Nephron progenitor cell (in vitro differentiated cells): ENCODE data around the gene IFT20.
A peak's percentile ranks its signal among the peaks of the same experiment; 100 is the strongest.
"Not testable (repeated sequence)": the region's sequence is repeated elsewhere in the genome, so short reads cannot be mapped to it uniquely, and the experiment has no call there.

Experiments used
- DNase-seq: peaks from one replicate; pipeline ENCODE4 v3.0.0; 2021
- H3K27ac Mint-ChIP-seq: 2 replicates; pipeline ENCODE4 v1.8.0; 2021; ENCODE audit warnings: mild to moderate bottlenecking, moderate library complexity, mixed read lengths
- H3K27me3 Mint-ChIP-seq: 2 replicates; pipeline ENCODE4 v1.8.0; 2021; ENCODE audit warnings: mild to moderate bottlenecking, low read depth, mixed read lengths; ENCODE audit not compliant: poor library complexity
- H3K36me3 Mint-ChIP-seq: 2 replicates; pipeline ENCODE4 v1.8.0; 2021; ENCODE audit warnings: low read depth, mixed read lengths
- H3K4me1 Mint-ChIP-seq: 2 replicates; pipeline ENCODE4 v1.8.0; 2021; ENCODE audit warnings: mixed read lengths
- H3K4me3 Mint-ChIP-seq: 2 replicates; pipeline ENCODE4 v1.8.0; 2021; ENCODE audit warnings: mild to moderate bottlenecking, moderate library complexity, mixed read lengths
- H3K9me3 Mint-ChIP-seq: 2 replicates; pipeline ENCODE4 v1.8.0; 2021; ENCODE audit warnings: mild to moderate bottlenecking, moderate library complexity, mixed read lengths
- TF ChIP-seq, protein P1 (sequence below): fragments of 200-600 bp; sonication (generic); IDR thresholded peaks from 2 replicates; pipeline ENCODE4 v1.5.0; 2021; ENCODE audit warnings: antibody characterized with exemption

Gene IFT20

DNA sequence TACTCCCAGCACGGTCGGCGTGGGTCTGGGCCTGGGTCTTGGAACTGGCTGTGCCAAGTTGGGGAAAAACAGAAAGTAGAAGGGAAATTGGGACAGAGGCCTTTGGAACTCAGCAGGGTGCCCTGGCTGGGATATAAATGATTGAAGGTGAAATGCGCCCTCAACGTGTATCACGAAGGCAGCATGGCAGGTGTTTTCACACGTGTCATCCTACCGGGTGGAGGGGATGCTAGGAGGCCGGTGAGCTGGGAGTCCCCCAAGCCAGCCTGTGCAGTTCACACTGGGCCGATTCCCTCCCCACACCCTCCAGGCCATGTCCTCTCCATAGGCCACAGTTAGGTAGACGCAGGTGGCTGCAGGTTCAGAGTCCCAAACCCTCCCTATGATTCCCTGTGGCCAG, 6.2 kb upstream of the IFT20 start:
- TF ChIP-seq, protein P1, sequence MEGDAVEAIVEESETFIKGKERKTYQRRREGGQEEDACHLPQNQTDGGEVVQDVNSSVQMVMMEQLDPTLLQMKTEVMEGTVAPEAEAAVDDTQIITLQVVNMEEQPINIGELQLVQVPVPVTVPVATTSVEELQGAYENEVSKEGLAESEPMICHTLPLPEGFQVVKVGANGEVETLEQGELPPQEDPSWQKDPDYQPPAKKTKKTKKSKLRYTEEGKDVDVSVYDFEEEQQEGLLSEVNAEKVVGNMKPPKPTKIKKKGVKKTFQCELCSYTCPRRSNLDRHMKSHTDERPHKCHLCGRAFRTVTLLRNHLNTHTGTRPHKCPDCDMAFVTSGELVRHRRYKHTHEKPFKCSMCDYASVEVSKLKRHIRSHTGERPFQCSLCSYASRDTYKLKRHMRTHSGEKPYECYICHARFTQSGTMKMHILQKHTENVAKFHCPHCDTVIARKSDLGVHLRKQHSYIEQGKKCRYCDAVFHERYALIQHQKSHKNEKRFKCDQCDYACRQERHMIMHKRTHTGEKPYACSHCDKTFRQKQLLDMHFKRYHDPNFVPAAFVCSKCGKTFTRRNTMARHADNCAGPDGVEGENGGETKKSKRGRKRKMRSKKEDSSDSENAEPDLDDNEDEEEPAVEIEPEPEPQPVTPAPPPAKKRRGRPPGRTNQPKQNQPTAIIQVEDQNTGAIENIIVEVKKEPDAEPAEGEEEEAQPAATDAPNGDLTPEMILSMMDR, result no peak
- peaks cover 14% of the 10 kb centered on the region for H3K4me1 Mint-ChIP-seq
- no peaks in the 10 kb centered on the region for H3K27me3 Mint-ChIP-seq
- H3K27ac Mint-ChIP-seq, result no peak overlapping the region
- H3K36me3 Mint-ChIP-seq, result peaks cover 24% of the 10 kb centered on the region
- DNase-seq, result no peak
- no peaks in the 10 kb centered on the region for H3K9me3 Mint-ChIP-seq
- H3K4me3 Mint-ChIP-seq, result no peak overlapping the region

DNA sequence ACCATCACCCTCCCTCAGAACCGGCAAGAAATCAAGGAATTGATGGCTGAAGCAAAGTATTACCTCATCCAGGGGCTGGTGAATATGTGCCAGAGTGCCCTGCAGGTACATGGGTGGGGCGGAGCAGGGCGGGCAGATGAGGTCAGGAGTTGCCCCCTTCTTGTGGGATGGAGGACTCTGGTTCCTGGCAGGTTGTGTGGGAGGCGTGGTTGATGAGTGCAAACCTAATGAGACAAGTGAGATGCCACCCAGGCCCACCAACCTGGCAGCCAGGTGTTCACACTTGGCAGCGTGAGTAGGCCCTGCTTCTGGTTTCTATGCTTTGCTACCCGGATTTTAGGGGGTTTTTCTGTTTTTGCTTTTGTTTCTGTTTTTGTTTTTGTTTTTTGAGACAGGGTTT, 5.1 kb upstream of the IFT20 start:
- DNase-seq, result no peak
- H3K36me3 Mint-ChIP-seq, result peaks cover 16% of the 10 kb centered on the region
- H3K9me3 Mint-ChIP-seq, result no peaks in the 10 kb centered on the region
- H3K4me3 Mint-ChIP-seq, result no peak overlapping the region
- H3K4me1 Mint-ChIP-seq, result peaks cover 19% of the 10 kb centered on the region
- H3K27ac Mint-ChIP-seq, result no peak overlapping the region
- TF ChIP-seq, protein P1, result no peak
- H3K27me3 Mint-ChIP-seq, result no peaks in the 10 kb centered on the region

DNA sequence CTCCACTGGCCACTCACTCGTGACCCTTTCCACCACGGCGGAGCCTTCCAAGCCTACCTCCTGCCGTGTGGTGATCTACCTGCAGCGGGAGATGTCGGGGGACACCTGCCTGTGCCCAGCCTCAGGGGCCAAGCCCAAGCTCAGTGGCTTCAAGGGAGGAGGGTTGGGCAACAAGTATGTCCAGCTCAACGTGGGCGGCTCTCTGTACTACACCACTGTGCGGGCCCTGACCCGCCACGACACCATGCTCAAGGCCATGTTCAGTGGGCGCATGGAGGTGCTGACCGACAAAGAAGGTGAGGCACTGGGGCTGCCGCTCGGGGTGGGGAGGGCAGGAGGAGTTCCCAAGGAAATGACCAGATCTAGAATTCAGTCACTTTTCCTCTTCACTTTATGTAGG, 4.2 kb upstream of the IFT20 start:
- Mint-ChIP-seq H3K27me3 (no peaks in the 10 kb centered on the region), H3K4me3 (no peak overlapping the region), H3K36me3 (peaks cover 16% of the 10 kb centered on the region), H3K27ac (no peak overlapping the region), H3K9me3 (no peaks in the 10 kb centered on the region), H3K4me1 (peaks cover 26% of the 10 kb centered on the region)
- TF ChIP-seq, protein P1, result no peak
- DNase-seq, result no peak

DNA sequence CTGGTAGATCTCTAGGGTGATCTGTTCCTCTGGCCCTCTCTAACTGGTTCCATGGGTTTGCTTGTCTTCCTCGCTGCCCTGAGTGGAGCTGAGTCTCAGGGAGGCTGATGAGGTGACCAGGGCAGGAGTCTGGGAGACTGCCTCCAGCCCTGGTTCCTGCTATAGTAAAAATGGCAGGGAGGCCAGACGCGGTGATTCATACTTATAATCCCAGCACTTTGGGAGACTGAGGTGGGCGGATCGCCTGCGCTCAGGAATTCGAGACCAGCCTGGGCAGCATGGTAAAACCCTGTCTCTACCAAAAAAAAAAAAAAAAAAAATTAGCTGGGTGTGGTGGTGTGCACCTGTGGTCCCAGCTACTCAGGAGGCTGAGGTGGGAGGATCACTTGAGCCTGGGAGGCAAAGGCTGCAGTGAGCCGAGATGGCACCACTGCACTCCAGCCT, 3.5 kb upstream of the IFT20 start:
- Mint-ChIP-seq H3K4me1 (peaks cover 32% of the 10 kb centered on the region), H3K36me3 (peaks cover 13% of the 10 kb centered on the region)
- not testable (repeated sequence) for H3K9me3 Mint-ChIP-seq, H3K27me3 Mint-ChIP-seq, DNase-seq, H3K27ac Mint-ChIP-seq, H3K4me3 Mint-ChIP-seq

DNA sequence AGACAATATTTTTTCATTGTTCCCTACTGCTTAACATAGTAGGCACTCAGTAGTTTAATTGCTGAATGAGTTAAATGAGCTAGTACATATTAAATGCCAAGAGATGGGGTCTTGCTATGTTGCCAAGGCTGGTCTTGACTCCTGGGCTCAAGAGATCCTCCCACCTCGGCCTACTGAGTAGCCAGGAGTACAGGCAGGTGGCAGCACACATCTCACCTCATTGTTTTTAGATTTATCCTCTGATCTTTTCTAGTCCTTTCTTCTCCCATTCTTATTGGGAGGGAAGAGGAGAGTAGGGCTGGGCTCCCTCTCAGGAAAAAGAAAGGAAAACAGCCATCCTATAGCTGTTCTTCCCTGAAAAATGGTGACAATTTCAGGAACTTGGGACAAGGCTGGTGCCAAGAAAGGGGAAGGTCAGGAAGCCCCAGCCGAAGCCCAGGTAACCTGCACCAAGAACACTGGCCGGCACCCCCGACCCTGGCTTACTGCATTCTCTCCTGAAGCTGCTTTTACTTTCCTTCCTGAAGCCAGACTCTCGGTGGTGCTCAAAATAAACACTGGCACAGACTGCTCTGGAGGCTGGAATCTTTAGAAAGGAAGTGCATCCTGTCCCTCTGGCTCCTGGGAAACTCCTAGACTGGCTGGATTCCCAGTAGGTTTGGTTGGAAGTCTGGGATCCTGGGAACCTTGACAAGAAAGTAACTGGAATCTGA, 2.9 kb upstream of the IFT20 start:
- TF ChIP-seq, protein P1, result no peak
- peaks cover 11% of the 10 kb centered on the region for H3K36me3 Mint-ChIP-seq
- H3K27me3 Mint-ChIP-seq, result no peaks in the 10 kb centered on the region
- no peaks in the 10 kb centered on the region for H3K9me3 Mint-ChIP-seq
- peaks cover 35% of the 10 kb centered on the region for H3K4me1 Mint-ChIP-seq
- no peak for DNase-seq
- H3K4me3 Mint-ChIP-seq, result peak overlapping the region; percentile 100
- H3K27ac Mint-ChIP-seq, result no peak overlapping the region

DNA sequence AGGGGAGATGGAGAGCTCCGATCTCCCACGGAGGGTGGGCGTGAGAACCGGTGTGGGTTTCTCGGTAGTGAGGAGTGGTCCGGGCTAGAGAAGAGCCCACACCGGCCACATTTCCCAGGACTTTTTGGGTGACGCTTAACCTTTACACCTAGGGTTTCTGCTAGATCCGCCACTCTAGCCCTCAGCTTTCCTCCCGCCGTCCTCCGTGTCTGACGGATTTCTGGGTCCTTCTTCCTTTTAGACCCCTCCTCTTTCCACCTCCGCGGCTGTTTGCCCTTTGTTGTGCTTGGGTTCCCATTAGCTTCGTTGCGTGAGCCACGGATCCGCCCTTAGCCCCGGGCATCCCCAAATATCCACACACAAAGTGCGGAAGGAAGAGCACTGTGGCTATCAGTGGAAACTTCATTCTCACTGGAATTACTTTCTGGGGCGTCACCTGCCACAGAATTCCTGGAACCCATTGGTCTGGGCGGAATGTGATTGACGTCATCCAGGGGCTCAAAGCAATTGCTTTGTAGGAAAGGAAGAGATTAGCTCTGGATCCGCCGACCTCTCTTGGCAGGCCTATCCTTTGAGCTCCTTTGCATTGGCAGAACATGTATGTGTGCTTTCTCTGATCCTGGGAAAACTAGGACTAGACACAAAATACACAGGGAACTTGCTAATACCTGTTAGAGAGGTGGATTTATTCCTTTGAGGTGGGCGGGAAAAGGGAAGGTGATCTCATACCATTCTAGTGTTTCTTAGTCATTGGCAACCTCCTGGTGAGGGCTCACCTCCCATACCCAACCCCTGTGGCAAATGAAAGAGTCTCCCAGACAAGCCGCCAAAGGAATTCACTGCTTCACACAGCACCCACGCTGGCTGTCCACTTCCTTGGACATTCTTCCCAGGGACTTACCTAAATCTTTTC, 943 bp upstream of the IFT20 start:
- Mint-ChIP-seq H3K27ac (peak overlapping the region; percentile 100), H3K36me3 (peaks cover 1% of the 10 kb centered on the region), H3K4me3 (peak overlapping the region; percentile 100), H3K9me3 (no peaks in the 10 kb centered on the region), H3K27me3 (peaks cover 3% of the 10 kb centered on the region), H3K4me1 (peaks cover 35% of the 10 kb centered on the region)
- TF ChIP-seq, protein P1, result no peak
- peak; percentile 60 for DNase-seq
